Astrocyte of the cerebellum (primary cell): ENCODE measurements around the gene ZNF76.

ENCODE experiments used
- DNase-seq: peaks from one replicate; pipeline ENCODE4 v3.0.0-alpha.2; 2011; ENCODE audit warnings: low read depth
- H3K4me3 ChIP-seq: 2 replicates; pipeline ENCODE4 v1.5.1; 2011; ENCODE audit warnings: mild to moderate bottlenecking, low read depth, low read length, moderate library complexity
- in situ Hi-C: cut with HindIII; loops from 2 replicates; pipeline ENCODE4 v1.10.0; 2017; ENCODE audit warnings: low sequenced_read_pairs
- TF ChIP-seq, protein P1 (sequence below): IDR thresholded peaks from 2 replicates; pipeline ENCODE4 v1.5.1; 2012; ENCODE audit warnings: low read length, low read depth, moderate library complexity, mild to moderate bottlenecking; ENCODE audit errors: missing control alignments

Gene ZNF76

DNA sequence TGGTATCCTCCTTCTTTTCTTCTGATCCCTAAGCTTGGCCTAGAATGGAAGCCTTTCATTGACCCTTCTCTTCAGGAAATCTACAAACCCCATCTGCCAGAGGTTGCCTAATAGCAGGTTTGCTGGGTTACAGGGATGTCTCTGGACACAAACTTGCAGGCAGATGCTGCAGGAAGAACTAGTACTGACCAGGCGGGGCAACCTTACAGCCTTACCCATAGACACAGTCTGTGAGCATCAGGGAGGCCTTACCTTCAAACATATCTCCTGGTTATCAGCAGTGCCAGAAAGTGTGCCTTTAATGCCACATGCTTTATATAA, 43.2 kb upstream of the ZNF76 start:
- DNase-seq = no peak
- no peak overlapping the region for H3K4me3 ChIP-seq
- TF ChIP-seq, protein P1, sequence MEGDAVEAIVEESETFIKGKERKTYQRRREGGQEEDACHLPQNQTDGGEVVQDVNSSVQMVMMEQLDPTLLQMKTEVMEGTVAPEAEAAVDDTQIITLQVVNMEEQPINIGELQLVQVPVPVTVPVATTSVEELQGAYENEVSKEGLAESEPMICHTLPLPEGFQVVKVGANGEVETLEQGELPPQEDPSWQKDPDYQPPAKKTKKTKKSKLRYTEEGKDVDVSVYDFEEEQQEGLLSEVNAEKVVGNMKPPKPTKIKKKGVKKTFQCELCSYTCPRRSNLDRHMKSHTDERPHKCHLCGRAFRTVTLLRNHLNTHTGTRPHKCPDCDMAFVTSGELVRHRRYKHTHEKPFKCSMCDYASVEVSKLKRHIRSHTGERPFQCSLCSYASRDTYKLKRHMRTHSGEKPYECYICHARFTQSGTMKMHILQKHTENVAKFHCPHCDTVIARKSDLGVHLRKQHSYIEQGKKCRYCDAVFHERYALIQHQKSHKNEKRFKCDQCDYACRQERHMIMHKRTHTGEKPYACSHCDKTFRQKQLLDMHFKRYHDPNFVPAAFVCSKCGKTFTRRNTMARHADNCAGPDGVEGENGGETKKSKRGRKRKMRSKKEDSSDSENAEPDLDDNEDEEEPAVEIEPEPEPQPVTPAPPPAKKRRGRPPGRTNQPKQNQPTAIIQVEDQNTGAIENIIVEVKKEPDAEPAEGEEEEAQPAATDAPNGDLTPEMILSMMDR = no peak
- in situ Hi-C loops = no loop called here

DNA sequence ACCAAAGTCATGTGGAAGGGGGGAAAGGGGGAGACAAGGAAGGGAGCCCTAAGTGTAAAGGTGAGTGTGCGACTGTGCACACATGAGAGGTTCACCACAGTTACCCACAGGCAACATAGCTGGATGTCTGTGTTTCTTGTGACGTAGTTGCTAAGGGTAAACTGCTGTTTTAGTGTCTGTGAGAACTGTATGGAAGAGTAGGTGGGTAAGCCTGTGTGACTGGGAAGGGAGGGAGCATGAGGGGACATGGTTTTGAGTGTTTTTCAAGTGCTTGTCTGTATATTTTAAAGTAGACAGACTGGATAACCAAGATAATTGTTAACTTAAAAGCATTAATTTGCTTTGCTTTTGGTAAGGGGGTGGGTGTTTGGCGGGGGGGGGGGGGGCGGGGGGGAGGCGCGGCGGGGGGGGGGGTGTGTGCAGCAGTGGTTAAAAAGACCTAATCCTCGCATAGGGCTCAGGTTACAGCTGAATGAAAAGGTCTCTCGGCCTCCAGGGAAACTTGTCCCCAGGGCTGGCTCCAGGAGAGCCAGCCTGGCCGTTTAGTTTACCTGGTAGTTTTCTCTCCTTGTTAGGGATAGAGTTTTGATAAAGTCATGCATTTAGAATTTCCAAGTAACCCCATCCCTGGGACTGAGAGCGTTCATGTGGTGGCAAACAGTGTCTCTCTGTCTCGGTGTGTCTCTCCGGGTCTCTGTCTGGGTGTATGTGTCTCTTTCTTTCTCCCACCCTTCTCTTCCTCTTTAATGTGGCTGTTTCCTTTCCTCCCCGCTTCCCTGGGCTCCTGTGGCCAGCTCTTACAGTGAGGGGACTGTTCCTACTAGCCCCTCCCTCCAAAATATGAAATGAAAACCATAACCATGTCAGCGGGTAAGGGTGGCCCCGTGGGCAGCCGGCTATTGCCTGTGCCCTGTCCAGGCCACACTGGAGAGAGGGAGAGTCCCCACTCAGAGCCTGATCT, 42.4 kb upstream of the ZNF76 start:
- DNase-seq = no peak
- TF ChIP-seq, protein P1 = no peak
- in situ Hi-C loops = no loop called here
- no peak overlapping the region for H3K4me3 ChIP-seq

DNA sequence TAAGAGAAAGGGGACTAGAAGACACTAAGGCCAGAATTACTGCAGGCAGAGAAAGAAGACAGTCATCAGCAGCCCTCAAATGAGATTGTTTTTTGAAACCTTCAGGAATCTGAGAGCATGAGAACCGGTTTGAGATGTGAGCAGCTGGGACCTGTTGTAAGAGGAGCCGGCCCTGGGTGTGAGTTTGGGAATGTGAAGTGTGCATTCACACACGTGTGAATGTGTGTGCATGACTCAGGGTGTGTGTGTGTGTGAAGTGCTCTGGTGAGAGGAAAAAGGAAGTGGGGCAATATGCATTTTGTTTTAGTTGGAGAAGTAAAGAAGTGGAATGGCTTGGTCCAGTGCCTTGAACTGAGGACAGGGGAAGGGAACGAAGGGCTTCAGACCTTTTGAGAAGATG, 41.5 kb upstream of the ZNF76 start:
- in situ Hi-C loops = no loop called here
- TF ChIP-seq, protein P1 = no peak
- no peak for DNase-seq
- H3K4me3 ChIP-seq = no peak overlapping the region

DNA sequence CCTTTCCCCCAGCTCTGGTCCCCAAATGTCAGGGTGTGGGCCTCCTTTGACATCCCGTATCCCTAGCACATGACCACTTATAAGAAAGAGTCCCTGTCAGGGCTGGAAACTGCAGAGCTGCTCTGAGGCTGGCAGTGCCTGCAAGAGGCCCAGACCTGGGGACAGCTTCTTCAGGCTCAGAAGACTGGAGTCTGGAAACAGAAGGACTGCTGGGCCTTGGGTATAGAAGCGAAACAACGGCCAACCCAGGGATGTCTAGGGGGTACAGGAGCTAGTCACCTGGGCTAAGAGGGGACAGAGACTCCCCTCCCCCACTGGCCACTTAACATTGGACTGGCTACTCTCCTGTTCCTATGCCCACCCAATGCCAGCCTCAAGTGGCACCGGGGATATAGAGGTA, 41.1 kb upstream of the ZNF76 start:
- DNase-seq = no peak
- no peak overlapping the region for H3K4me3 ChIP-seq
- in situ Hi-C loops = no loop called here
- TF ChIP-seq, protein P1 = no peak

DNA sequence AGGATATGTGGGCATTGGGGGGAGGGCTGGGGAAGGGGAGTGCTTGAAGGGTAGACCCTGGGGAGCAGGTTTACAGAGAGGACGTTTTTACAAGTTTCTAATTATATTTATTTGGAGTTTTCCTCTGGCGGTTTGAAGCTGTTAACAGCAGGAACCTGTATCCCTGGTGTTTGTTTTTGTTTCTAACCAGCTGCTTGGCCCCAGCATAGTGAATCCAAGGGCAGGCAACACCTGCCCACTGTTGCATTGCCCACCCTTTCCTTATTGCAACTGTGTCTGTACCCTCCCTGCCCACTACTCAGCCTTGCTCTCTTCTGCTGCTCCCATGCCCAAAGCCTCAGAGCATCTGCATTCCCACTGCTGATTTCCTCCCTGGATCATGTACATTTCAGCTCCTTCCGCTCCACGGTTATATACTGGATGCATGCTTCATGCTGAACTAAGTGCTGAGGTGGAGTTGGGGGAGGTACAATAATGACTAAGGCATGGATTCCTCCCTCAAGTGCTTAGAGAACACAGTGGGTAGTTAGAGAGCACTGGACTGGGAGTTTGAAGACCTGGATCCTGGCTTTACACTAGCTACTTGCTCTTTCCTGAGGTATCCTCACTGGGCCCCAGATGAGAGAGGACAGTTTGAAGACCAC, 39.7 kb upstream of the ZNF76 start:
- in situ Hi-C loops = no loop called here

DNA sequence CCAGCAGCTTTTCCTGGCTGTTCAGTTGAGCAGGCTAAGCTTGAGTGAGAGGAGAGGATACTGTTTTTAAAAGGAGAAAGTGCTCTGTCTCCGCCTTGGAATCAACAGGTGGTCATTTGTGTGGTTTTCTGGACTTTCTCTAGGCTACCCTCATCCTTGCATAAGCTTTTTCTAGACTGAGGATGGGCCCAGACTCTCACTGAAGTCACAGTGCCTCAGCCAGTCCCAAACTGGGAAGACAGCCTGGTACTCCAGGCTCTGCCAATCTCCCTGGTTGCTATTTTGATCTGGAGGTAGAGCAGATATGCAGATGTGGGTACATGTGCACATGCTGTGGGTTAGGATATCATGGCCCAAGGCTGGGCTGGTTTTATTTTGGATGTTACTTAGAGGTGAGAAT, 38.8 kb upstream of the ZNF76 start:
- DNase-seq = no peak
- in situ Hi-C loops = no loop called here
- no peak overlapping the region for H3K4me3 ChIP-seq
- TF ChIP-seq, protein P1 = no peak

More for the DNA sequence above, 39.7 kb upstream of the ZNF76 start:
- no peak for DNase-seq
- TF ChIP-seq, protein P1 = no peak
- no peak overlapping the region for H3K4me3 ChIP-seq
